Ectodermal cell (in vitro differentiated cells): ENCODE data around the gene ZNF81.

Experiments
- H3K27ac ChIP-seq: 2 replicates; pipeline ENCODE4 v1.7.0; 2013; ENCODE audit warnings: mild to moderate bottlenecking, low read depth, low read length; ENCODE audit not compliant: insufficient read depth, poor library complexity, severe bottlenecking
- H3K27me3 ChIP-seq: 2 replicates; pipeline ENCODE4 v1.7.0; 2013; ENCODE audit warnings: mild to moderate bottlenecking, low read length; ENCODE audit not compliant: insufficient read depth, control insufficient read depth, poor library complexity, severe bottlenecking
- H3K36me3 ChIP-seq: one replicate; pipeline ENCODE4 v1.7.0; 2013; ENCODE audit warnings: low read length; ENCODE audit not compliant: control insufficient read depth, insufficient read depth
- H3K4me1 ChIP-seq: one replicate; pipeline ENCODE4 v1.7.0; 2013; ENCODE audit warnings: low read length; ENCODE audit not compliant: control insufficient read depth, insufficient read depth
- H3K4me3 ChIP-seq: 2 replicates; pipeline ENCODE4 v1.7.0; 2013; ENCODE audit warnings: low read depth, low read length, control low read depth; ENCODE audit not compliant: insufficient read depth
- H3K9me3 ChIP-seq: 2 replicates; pipeline ENCODE4 v1.7.0; 2013; ENCODE audit warnings: mild to moderate bottlenecking, low read length, moderate library complexity; ENCODE audit not compliant: control insufficient read depth
- WGBS, 2 experiments: methylation state at CpG; one replicate each; pipeline ENCODE4 v1.1.7; 2013; ENCODE audit warnings: missing lambda C conversion rate in 2 of 2; 5-methylcytosine and 5-hydroxymethylcytosine counted together

Gene ZNF81

GRCh38 chrX:47864785-47865184, 28.1 kb downstream of the ZNF81 start:
- no peaks in the 10 kb centered on the region for H3K9me3 ChIP-seq
- H3K27me3 ChIP-seq, result no peaks in the 10 kb centered on the region
- WGBS, 2 experiments, result 94 to 100% methylated on average over 1 of the region's 1 CpG
- H3K36me3 ChIP-seq, result no peaks in the 10 kb centered on the region
- no peaks in the 10 kb centered on the region for H3K4me1 ChIP-seq
- H3K4me3 ChIP-seq, result no peak overlapping the region
- no peak overlapping the region for H3K27ac ChIP-seq

GRCh38 chrX:47873123-47873522, 36.4 kb downstream of the ZNF81 start:
- Histone ChIP-seq H3K27me3 (no peaks in the 10 kb centered on the region), H3K36me3 (no peaks in the 10 kb centered on the region), H3K27ac (no peak overlapping the region), H3K9me3 (no peaks in the 10 kb centered on the region), H3K4me3 (no peak overlapping the region), H3K4me1 (no peaks in the 10 kb centered on the region)
- WGBS, 2 experiments, result 86 to 91% methylated on average over 3 of the region's 3 CpGs

- 94 to 95% methylated on average over 6 of the region's 6 CpGs for WGBS, 2 experiments
- no peak overlapping the region for H3K27ac ChIP-seq
- no peaks in the 10 kb centered on the region for H3K9me3 ChIP-seq
- no peaks in the 10 kb centered on the region for H3K4me1 ChIP-seq
- no peaks in the 10 kb centered on the region for H3K27me3 ChIP-seq
- H3K4me3 ChIP-seq, result no peak overlapping the region
- H3K36me3 ChIP-seq, result no peaks in the 10 kb centered on the region
Measured at GRCh38 chrX:47877327-47877726, 40.6 kb downstream of the ZNF81 start.

GRCh38 chrX:47878198-47878597, 41.5 kb downstream of the ZNF81 start:
- H3K36me3 ChIP-seq, result no peaks in the 10 kb centered on the region
- no peaks in the 10 kb centered on the region for H3K27me3 ChIP-seq
- no peaks in the 10 kb centered on the region for H3K9me3 ChIP-seq
- no peak overlapping the region for H3K27ac ChIP-seq
- no peaks in the 10 kb centered on the region for H3K4me1 ChIP-seq
- no peak overlapping the region for H3K4me3 ChIP-seq
- WGBS, 2 experiments, result 93 to 97% methylated on average over 2 to 3 of the region's 3 CpGs

- no peak overlapping the region for H3K4me3 ChIP-seq
- no peaks in the 10 kb centered on the region for H3K4me1 ChIP-seq
- no peak overlapping the region for H3K27ac ChIP-seq
- no peaks in the 10 kb centered on the region for H3K36me3 ChIP-seq
- WGBS, 2 experiments, result 90 to 95% methylated on average over 1 to 2 of the region's 2 CpGs
- no peaks in the 10 kb centered on the region for H3K9me3 ChIP-seq
- no peaks in the 10 kb centered on the region for H3K27me3 ChIP-seq
Measured at GRCh38 chrX:47879463-47879862, 42.8 kb downstream of the ZNF81 start.

- Histone ChIP-seq H3K4me3 (no peak overlapping the region), H3K27ac (no peak overlapping the region), H3K27me3 (no peaks in the 10 kb centered on the region), H3K36me3 (no peaks in the 10 kb centered on the region), H3K4me1 (no peaks in the 10 kb centered on the region), H3K9me3 (no peaks in the 10 kb centered on the region)
- 86 to 89% methylated on average over 1 of the region's 1 CpG for WGBS, 2 experiments
Measured at GRCh38 chrX:47880927-47881326, 44.2 kb downstream of the ZNF81 start.

- Histone ChIP-seq H3K9me3 (no peaks in the 10 kb centered on the region), H3K27me3 (no peaks in the 10 kb centered on the region), H3K36me3 (no peaks in the 10 kb centered on the region), H3K4me3 (no peak overlapping the region), H3K4me1 (no peaks in the 10 kb centered on the region), H3K27ac (no peak overlapping the region)
- 78 to 88% methylated on average over 1 to 2 of the region's 3 CpGs for WGBS, 2 experiments
Measured at GRCh38 chrX:47885501-47885900, 48.8 kb downstream of the ZNF81 start.

GRCh38 chrX:47898024-47898423, 61.3 kb downstream of the ZNF81 start:
- no peaks in the 10 kb centered on the region for H3K36me3 ChIP-seq
- H3K27me3 ChIP-seq, result no peaks in the 10 kb centered on the region
- H3K4me1 ChIP-seq, result no peaks in the 10 kb centered on the region
- no peaks in the 10 kb centered on the region for H3K9me3 ChIP-seq
- no peak overlapping the region for H3K4me3 ChIP-seq
- no peak overlapping the region for H3K27ac ChIP-seq

- Histone ChIP-seq H3K27me3 (no peaks in the 10 kb centered on the region), H3K9me3 (no peaks in the 10 kb centered on the region)
- 73 to 87% methylated on average over 2 to 4 of the region's 4 CpGs for WGBS, 2 experiments
Measured at GRCh38 chrX:47900833-47901232, 64.1 kb downstream of the ZNF81 start.

GRCh38 chrX:47902161-47902560, 65.5 kb downstream of the ZNF81 start:
- 100% methylated on average over 1 of the region's 2 CpGs; no CpG with 5 or more reads in 1 of the 2 experiments for WGBS, 2 experiments
- no peaks in the 10 kb centered on the region for H3K4me1 ChIP-seq
- H3K9me3 ChIP-seq, result no peaks in the 10 kb centered on the region

More at GRCh38 chrX:47900833-47901232, 64.1 kb downstream of the ZNF81 start:
- Histone ChIP-seq H3K27ac (no peak overlapping the region), H3K4me1 (no peaks in the 10 kb centered on the region), H3K36me3 (no peaks in the 10 kb centered on the region), H3K4me3 (no peak overlapping the region)

GRCh38 chrX:47915886-47916493, 79.3 kb downstream of the ZNF81 start:
- 83% methylated on average over 1 of the region's 2 CpGs; no CpG with 5 or more reads in 1 of the 2 experiments for WGBS, 2 experiments
- no peaks in the 10 kb centered on the region for H3K9me3 ChIP-seq

More at GRCh38 chrX:47902161-47902560, 65.5 kb downstream of the ZNF81 start:
- Histone ChIP-seq H3K4me3 (no peak overlapping the region), H3K27me3 (no peaks in the 10 kb centered on the region), H3K36me3 (no peaks in the 10 kb centered on the region), H3K27ac (no peak overlapping the region)

More at GRCh38 chrX:47915886-47916493, 79.3 kb downstream of the ZNF81 start:
- no peaks in the 10 kb centered on the region for H3K36me3 ChIP-seq
- no peak overlapping the region for H3K4me3 ChIP-seq
- no peaks in the 10 kb centered on the region for H3K4me1 ChIP-seq
- H3K27ac ChIP-seq, result no peak overlapping the region
- H3K27me3 ChIP-seq, result no peaks in the 10 kb centered on the region
